Chondrocyte (in vitro differentiated cells): ENCODE measurements around the gene RRP15. TPM values are rescaled to one million over a fixed set of nuclear protein-coding genes. Genes with fewer than 3 reads are reported as not detected.

ENCODE experiments used
- DNase-seq: peaks from one replicate; pipeline ENCODE4 v3.0.0; 2021; ENCODE audit warnings: mixed read lengths, low spot score
- H3K27ac Mint-ChIP-seq: one replicate; pipeline ENCODE4 v1.8.0; 2021; ENCODE audit warnings: mild to moderate bottlenecking, moderate library complexity, mixed read lengths; ENCODE audit not compliant: unreplicated experiment
- H3K27me3 Mint-ChIP-seq: 2 replicates; pipeline ENCODE4 v1.8.0; 2021; ENCODE audit warnings: low read depth, mixed read lengths
- H3K36me3 Mint-ChIP-seq: 2 replicates; pipeline ENCODE4 v1.8.0; 2021; ENCODE audit warnings: low read depth, mixed read lengths
- H3K4me1 Mint-ChIP-seq: 2 replicates; pipeline ENCODE4 v1.8.0; 2021; ENCODE audit warnings: low read depth, mild to moderate bottlenecking, mixed read lengths
- H3K4me3 Mint-ChIP-seq: one replicate; pipeline ENCODE4 v1.8.0; 2021; ENCODE audit warnings: mild to moderate bottlenecking, moderate library complexity, mixed read lengths; ENCODE audit not compliant: unreplicated experiment
- H3K9me3 Mint-ChIP-seq: 2 replicates; pipeline ENCODE4 v1.8.0; 2021; ENCODE audit warnings: low read depth, mixed read lengths
- total RNA-seq: library from RNA; stranded (reverse); gene quantifications from 3 replicates; pipeline ENCODE4 v1.2.1, GENCODE V29; 2021
- TF ChIP-seq, protein P1 (sequence below): fragments of 200-600 bp; sonication (generic); IDR thresholded peaks from 2 replicates; pipeline ENCODE4 v1.5.0; 2021; ENCODE audit warnings: antibody characterized with exemption, mild to moderate bottlenecking, moderate library complexity

The RRP15 gene
- total RNA-seq, 1 donor from 2014 or later: 16.9 TPM

DNA sequence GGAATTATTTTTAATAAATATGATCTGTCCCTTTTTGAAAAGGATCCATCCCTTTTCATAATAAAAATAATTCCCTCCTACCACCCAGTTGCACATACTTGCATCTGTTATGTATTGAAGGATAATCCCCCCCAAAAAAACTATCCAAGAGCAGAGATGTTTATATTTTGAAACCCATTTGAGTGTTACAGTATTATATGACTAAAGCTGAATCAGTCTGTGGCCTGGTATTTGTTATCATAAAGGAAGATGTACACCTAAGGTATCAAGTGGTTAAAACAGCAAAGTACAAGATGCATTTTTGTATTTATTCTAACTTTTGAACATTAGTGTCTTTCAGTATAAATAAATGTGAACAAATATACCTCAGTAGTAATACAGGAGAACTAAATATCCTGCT is 47.3 kb downstream of the RRP15 start:
- H3K36me3 Mint-ChIP-seq: no peaks in the 10 kb centered on the region

DNA sequence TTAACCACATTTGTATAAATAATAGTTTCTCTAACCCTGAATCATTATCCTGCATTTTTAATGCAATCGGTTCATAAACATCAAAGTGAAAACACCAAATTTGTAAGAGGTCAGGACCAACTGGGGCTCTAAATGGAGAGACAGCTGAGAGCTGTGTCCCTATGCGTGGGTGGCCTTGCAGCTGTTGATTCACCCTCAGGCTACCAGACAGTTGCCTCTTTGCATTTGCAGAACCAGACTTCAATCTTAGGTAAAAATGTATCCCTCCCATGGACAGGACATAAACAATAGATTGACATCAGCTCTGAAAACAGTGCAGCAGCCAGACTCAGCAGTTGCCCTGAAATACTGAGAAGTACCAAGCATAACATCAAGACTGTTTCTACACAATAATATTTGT is 51.2 kb downstream of the RRP15 start:
- Mint-ChIP-seq H3K9me3 (no peaks in the 10 kb centered on the region), H3K4me3 (no peak overlapping the region), H3K27me3 (no peaks in the 10 kb centered on the region), H3K36me3 (no peaks in the 10 kb centered on the region), H3K27ac (no peak overlapping the region), H3K4me1 (peaks cover 37% of the 10 kb centered on the region)
- DNase-seq: no peak
- TF ChIP-seq, protein P1, sequence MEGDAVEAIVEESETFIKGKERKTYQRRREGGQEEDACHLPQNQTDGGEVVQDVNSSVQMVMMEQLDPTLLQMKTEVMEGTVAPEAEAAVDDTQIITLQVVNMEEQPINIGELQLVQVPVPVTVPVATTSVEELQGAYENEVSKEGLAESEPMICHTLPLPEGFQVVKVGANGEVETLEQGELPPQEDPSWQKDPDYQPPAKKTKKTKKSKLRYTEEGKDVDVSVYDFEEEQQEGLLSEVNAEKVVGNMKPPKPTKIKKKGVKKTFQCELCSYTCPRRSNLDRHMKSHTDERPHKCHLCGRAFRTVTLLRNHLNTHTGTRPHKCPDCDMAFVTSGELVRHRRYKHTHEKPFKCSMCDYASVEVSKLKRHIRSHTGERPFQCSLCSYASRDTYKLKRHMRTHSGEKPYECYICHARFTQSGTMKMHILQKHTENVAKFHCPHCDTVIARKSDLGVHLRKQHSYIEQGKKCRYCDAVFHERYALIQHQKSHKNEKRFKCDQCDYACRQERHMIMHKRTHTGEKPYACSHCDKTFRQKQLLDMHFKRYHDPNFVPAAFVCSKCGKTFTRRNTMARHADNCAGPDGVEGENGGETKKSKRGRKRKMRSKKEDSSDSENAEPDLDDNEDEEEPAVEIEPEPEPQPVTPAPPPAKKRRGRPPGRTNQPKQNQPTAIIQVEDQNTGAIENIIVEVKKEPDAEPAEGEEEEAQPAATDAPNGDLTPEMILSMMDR: no peak

More for the DNA sequence above, 47.3 kb downstream of the RRP15 start:
- peaks cover 31% of the 10 kb centered on the region for H3K4me1 Mint-ChIP-seq
- no peak overlapping the region for H3K27ac Mint-ChIP-seq
- H3K4me3 Mint-ChIP-seq: no peak overlapping the region
- no peaks in the 10 kb centered on the region for H3K27me3 Mint-ChIP-seq
- H3K9me3 Mint-ChIP-seq: no peaks in the 10 kb centered on the region
- TF ChIP-seq, protein P1: no peak
- DNase-seq: no peak

GRCh38 chr1:218339267-218339831 is 54.3 kb downstream of the RRP15 start:
- Mint-ChIP-seq H3K27ac (no peak overlapping the region), H3K4me1 (peaks cover 47% of the 10 kb centered on the region), H3K27me3 (no peaks in the 10 kb centered on the region), H3K9me3 (no peaks in the 10 kb centered on the region), H3K4me3 (no peak overlapping the region), H3K36me3 (no peaks in the 10 kb centered on the region)
- no peak for DNase-seq
- TF ChIP-seq, protein P1: peak; percentile 94

DNA sequence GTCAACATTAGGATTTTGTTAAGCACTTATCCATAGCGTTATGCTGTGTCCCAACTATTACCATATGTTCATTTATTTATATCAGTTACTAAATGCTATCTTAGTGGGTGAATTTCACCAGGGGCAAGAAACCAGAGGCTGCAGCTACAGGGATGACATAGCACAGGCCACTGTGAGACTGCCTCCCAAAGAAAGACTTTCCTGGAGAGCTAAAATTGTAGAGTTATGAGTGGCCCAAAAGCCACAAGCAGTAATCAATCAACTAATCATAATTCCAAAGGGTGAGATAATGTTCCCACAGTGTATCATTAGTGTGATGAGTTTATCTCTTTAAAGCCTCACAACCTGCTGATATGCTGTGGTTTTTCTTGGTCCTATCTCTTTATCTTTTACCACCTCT is 56.2 kb downstream of the RRP15 start:
- H3K4me1 Mint-ChIP-seq: peaks cover 39% of the 10 kb centered on the region
- H3K9me3 Mint-ChIP-seq: no peaks in the 10 kb centered on the region
- no peak overlapping the region for H3K27ac Mint-ChIP-seq
- TF ChIP-seq, protein P1: no peak
- no peak overlapping the region for H3K4me3 Mint-ChIP-seq
- no peak for DNase-seq
- no peaks in the 10 kb centered on the region for H3K36me3 Mint-ChIP-seq
- no peaks in the 10 kb centered on the region for H3K27me3 Mint-ChIP-seq

DNA sequence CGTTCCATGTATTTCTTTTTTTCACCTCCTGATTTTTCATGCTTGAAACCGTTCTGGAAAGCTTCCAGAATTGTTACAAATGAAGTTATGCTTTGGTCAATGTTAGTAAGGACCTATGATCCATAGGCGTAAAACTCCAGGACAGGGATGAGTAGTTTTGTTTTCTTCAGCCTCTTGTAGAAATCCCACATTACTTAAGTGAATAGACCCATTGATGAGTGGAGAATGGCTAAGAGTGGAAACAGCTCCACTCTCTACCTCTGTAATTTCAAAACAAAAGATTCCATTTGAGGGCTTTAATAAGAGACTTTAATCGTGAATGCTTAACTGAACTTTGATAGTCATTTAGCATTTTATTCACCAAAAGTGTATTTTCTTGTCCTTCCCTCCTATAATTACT is 57.0 kb downstream of the RRP15 start:
- H3K27me3 Mint-ChIP-seq: no peaks in the 10 kb centered on the region
- no peak for DNase-seq
- H3K4me3 Mint-ChIP-seq: no peak overlapping the region
- H3K4me1 Mint-ChIP-seq: peaks cover 31% of the 10 kb centered on the region
- peaks cover 4% of the 10 kb centered on the region for H3K36me3 Mint-ChIP-seq
- H3K27ac Mint-ChIP-seq: no peak overlapping the region
- H3K9me3 Mint-ChIP-seq: no peaks in the 10 kb centered on the region
- TF ChIP-seq, protein P1: no peak
